ENCODE measurements around the gene COL9A2. TPM values are rescaled to one million over a fixed set of nuclear protein-coding genes. Genes with fewer than 3 reads are reported as not detected.

Gene COL9A2
- total RNA-seq, 1 experiment from 2014 or later: 5.2 TPM

DNA sequence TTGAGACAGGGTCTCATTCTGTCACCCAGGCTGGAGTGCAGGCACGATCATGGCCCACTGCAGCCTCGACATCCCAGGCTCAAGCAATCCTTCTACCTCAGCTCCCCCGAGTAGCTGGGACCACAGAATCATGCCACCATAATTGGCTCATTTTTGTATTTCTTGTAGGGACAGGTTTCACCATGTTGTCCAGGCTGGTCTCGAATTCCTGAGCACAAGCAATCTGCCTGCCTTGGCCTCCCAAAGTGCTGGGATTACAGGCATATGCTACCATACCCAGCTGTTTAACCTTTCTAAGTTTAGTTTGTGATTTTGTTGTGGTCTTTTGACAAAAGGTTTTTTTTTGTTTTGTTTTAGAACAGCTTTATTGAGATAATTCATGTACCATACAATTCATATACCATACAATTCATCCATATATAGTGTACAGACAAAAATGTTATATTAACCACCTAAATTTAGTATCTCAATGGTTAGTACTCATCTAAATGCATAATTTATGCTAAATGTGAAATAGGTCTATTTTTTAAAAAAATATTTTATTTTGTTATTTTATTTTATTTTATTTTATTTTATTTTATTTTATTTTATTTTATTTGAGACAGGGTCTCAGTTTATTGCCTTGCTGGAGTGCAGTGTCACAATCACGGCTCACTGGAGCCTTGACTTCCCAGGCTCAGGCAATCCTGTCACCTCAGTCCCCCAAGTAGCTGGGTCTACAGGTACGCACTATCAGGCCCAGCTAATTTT lies 50.1 kb downstream of the COL9A2 start:
- Histone ChIP-seq H3K4me3 (no peak overlapping the region), H3K27ac (no peak overlapping the region), H3K4me1 (no peaks in the 10 kb centered on the region), H3K27me3 (no peaks in the 10 kb centered on the region), H3K9me3 (replicated peaks) (no peaks in the 10 kb centered on the region), H3K36me3 (peaks cover 68% of the 10 kb centered on the region)
- no peak for DNase-seq

GRCh38 chr1:40265919-40266318 lies 51.2 kb downstream of the COL9A2 start:
- Histone ChIP-seq H3K27me3 (no peaks in the 10 kb centered on the region), H3K36me3 (peaks cover 69% of the 10 kb centered on the region), H3K27ac (no peak overlapping the region), H3K4me3 (no peak overlapping the region), H3K9me3 (replicated peaks) (no peaks in the 10 kb centered on the region), H3K4me1 (no peaks in the 10 kb centered on the region)
- no peak for DNase-seq

DNA sequence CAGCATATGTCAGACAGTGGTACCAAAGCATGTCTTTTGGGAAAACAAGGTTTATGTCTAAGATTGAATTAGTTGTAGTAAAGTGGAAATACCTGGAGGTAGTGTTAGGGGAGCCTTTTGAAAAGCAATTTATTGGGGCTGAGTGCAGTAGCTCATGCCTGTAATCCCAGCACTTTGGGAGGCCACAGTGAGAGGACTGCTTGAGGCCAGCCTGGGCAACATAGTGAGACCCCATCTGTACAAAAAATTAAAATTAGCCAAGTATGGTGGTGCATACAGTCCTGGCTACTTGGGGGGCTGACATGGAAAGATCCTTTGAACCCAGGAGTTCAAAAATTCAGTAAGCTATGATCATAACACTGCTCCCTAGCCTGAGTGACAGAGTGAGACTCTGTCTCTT lies 51.8 kb downstream of the COL9A2 start:
- H3K4me1 ChIP-seq: no peaks in the 10 kb centered on the region
- H3K36me3 ChIP-seq: peaks cover 69% of the 10 kb centered on the region
- no peaks in the 10 kb centered on the region for H3K27me3 ChIP-seq
- no peak overlapping the region for H3K27ac ChIP-seq
- no peaks in the 10 kb centered on the region for H3K9me3 ChIP-seq (replicated peaks)
- H3K4me3 ChIP-seq: no peak overlapping the region
- no peak for DNase-seq

DNA sequence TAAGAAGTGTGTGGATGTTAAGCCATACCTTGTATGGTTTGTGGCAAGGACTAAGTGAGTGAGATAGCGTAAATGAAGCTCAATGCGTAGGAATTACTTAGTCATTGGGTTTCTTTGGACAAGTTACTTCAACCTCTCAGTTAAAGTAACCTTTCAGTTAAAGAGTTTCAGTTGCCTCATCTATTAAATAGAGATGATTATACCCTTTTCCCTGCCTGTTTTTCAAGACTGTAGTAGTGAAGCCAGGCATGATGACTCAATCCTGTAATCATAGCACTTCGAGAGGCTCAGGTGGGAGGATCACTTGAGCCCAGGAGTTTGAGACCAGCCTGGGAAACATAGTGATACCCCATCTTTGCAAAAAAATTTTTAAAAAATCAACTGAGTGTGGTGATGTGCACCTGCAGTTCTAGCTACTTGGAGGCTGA lies 52.7 kb downstream of the COL9A2 start:
- H3K36me3 ChIP-seq: peaks cover 64% of the 10 kb centered on the region

GRCh38 chr1:40258445-40258769 lies 58.7 kb downstream of the COL9A2 start:
- Histone ChIP-seq H3K36me3 (peaks cover 32% of the 10 kb centered on the region), H3K4me1 (0 out of 2 replicates have a peak, but pooled peaks cover 6% of the 10 kb centered on the region), H3K27me3 (no peaks in the 10 kb centered on the region), H3K4me3 (peak overlapping the region; percentile 81), H3K9me3 (replicated peaks) (no peaks in the 10 kb centered on the region), H3K27ac (peak overlapping the region; percentile 41; the same call in 1 of the 2 replicates)
- DNase-seq: no peak

More for the DNA sequence above, 52.7 kb downstream of the COL9A2 start:
- H3K4me3 ChIP-seq: no peak overlapping the region
- no peaks in the 10 kb centered on the region for H3K27me3 ChIP-seq
- no peak overlapping the region for H3K27ac ChIP-seq
- no peaks in the 10 kb centered on the region for H3K4me1 ChIP-seq
- no peaks in the 10 kb centered on the region for H3K9me3 ChIP-seq (replicated peaks)
- DNase-seq: no peak

GRCh38 chr1:40257688-40258444 lies 59.2 kb downstream of the COL9A2 start, which contains the start of gene ZMPSTE24:
Gene ZMPSTE24 (plus strand): TSS chr1:40258236. CDS start chr1:40258272, 36 bp downstream.
- peaks cover 27% of the 10 kb centered on the region for H3K36me3 ChIP-seq
- peak; percentile 99 for DNase-seq
- peak within 1 kb of the TSS; percentile 81 for H3K4me3 ChIP-seq
- H3K9me3 ChIP-seq (replicated peaks): no peaks in the 10 kb centered on the region
- H3K27ac ChIP-seq: peak within 1 kb of the TSS; percentile 85
- 0 out of 2 replicates have a peak, but pooled peaks cover 6% of the 10 kb centered on the region for H3K4me1 ChIP-seq
- no peaks in the 10 kb centered on the region for H3K27me3 ChIP-seq

GRCh38 chr1:40257313-40257687 lies 59.8 kb downstream of the COL9A2 start:
- peaks cover 22% of the 10 kb centered on the region for H3K36me3 ChIP-seq
- no peaks in the 10 kb centered on the region for H3K27me3 ChIP-seq

GRCh38 chr1:40256401-40257084 lies 60.5 kb downstream of the COL9A2 start:
- H3K9me3 ChIP-seq (replicated peaks): no peaks in the 10 kb centered on the region
- H3K27me3 ChIP-seq: no peaks in the 10 kb centered on the region

More at GRCh38 chr1:40257313-40257687, 59.8 kb downstream of the COL9A2 start:
- peak overlapping the region; percentile 81 for H3K4me3 ChIP-seq
- peak overlapping the region; percentile 85 for H3K27ac ChIP-seq
- H3K9me3 ChIP-seq (replicated peaks): no peaks in the 10 kb centered on the region
- 0 out of 2 replicates have a peak, but pooled peaks cover 6% of the 10 kb centered on the region for H3K4me1 ChIP-seq
- DNase-seq: no peak

GRCh38 chr1:40255231-40255630 lies 61.9 kb downstream of the COL9A2 start:
- Histone ChIP-seq H3K4me3 (no peak overlapping the region), H3K27me3 (no peaks in the 10 kb centered on the region), H3K4me1 (0 out of 2 replicates have a peak, but pooled peaks cover 6% of the 10 kb centered on the region), H3K36me3 (peaks cover 2% of the 10 kb centered on the region; the same call in 1 of the 2 replicates), H3K9me3 (replicated peaks) (no peaks in the 10 kb centered on the region), H3K27ac (no peak overlapping the region)
- DNase-seq: no peak

More at GRCh38 chr1:40256401-40257084, 60.5 kb downstream of the COL9A2 start:
- H3K36me3 ChIP-seq: peaks cover 15% of the 10 kb centered on the region
- no peak for DNase-seq
- 0 out of 2 replicates have a peak, but pooled peaks cover 6% of the 10 kb centered on the region for H3K4me1 ChIP-seq
- peak overlapping the region; percentile 85; the same call in 1 of the 2 replicates for H3K27ac ChIP-seq
- peak overlapping the region; percentile 81 for H3K4me3 ChIP-seq

GRCh38 chr1:40252601-40253000 lies 64.5 kb downstream of the COL9A2 start:
- 0 out of 2 replicates have a peak, but pooled peaks cover 6% of the 10 kb centered on the region for H3K4me1 ChIP-seq
- no peak overlapping the region for H3K27ac ChIP-seq
- H3K27me3 ChIP-seq: no peaks in the 10 kb centered on the region
- H3K9me3 ChIP-seq (replicated peaks): no peaks in the 10 kb centered on the region
- H3K4me3 ChIP-seq: no peak overlapping the region
- no peak for DNase-seq
- no peaks in the 10 kb centered on the region for H3K36me3 ChIP-seq

DNA sequence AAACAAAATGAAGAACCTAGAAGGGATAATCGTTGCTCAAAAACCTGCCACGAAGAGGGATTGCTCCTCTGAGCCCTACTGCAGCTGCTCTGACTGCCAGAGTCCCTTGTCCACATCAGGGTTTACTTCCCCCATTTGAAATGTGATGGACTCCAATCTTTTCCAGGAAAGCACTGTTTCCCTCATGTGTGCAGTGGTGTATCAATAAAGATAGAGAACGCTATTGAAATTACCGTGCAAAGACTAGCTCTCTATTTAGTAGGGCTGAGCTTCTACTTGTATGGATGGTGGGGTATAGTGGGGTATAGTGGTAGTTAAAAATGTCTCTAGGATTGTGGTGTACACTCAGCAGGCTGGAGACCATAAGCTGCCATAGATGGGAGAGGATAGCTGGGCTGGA lies 65.6 kb downstream of the COL9A2 start:
- Histone ChIP-seq H3K4me1 (0 out of 2 replicates have a peak, but pooled peaks cover 3% of the 10 kb centered on the region), H3K9me3 (replicated peaks) (no peaks in the 10 kb centered on the region), H3K27me3 (no peaks in the 10 kb centered on the region), H3K4me3 (no peak overlapping the region), H3K36me3 (no peaks in the 10 kb centered on the region), H3K27ac (no peak overlapping the region)
- no peak for DNase-seq

Other genes starting within 250 kb of the COL9A2 start
- gene PPT1, start 220.0 kb downstream of the COL9A2 start, total RNA-seq (2014; rRNA removed; shearing (Covaris generic)): 128 and 129 TPM in 2 replicates
- gene RLF, start 155.9 kb downstream of the COL9A2 start, total RNA-seq (2014; rRNA removed; shearing (Covaris generic)): 36.2 and 37.5 TPM in 2 replicates
- gene TMCO2, start 69.3 kb downstream of the COL9A2 start, total RNA-seq (2014; rRNA removed; shearing (Covaris generic)): not detected in 2 replicates
- 58.4 and 63.9 TPM in 2 replicates for gene ZMPSTE24, start 59.0 kb downstream of the COL9A2 start, total RNA-seq (2014; rRNA removed; shearing (Covaris generic))
- 15.0 and 16.0 TPM in 2 replicates for gene SMAP2, start 56.4 kb upstream of the COL9A2 start, total RNA-seq (2014; rRNA removed; shearing (Covaris generic))
- gene ZFP69B, start 133.2 kb upstream of the COL9A2 start, total RNA-seq (2014; rRNA removed; shearing (Covaris generic)): 6.2 and 8.2 TPM in 2 replicates
- 10.5 and 11.7 TPM in 2 replicates for gene ZFP69, start 160.0 kb upstream of the COL9A2 start, total RNA-seq (2014; rRNA removed; shearing (Covaris generic))
- 22.7 and 25.6 TPM in 2 replicates for gene EXO5, start 191.5 kb upstream of the COL9A2 start, total RNA-seq (2014; rRNA removed; shearing (Covaris generic))
- 9.6 and 10.5 TPM in 2 replicates for gene ZNF684, start 214.4 kb upstream of the COL9A2 start, total RNA-seq (2014; rRNA removed; shearing (Covaris generic))